ENCODE data around the gene DCANP1.

The DCANP1 gene

DNA sequence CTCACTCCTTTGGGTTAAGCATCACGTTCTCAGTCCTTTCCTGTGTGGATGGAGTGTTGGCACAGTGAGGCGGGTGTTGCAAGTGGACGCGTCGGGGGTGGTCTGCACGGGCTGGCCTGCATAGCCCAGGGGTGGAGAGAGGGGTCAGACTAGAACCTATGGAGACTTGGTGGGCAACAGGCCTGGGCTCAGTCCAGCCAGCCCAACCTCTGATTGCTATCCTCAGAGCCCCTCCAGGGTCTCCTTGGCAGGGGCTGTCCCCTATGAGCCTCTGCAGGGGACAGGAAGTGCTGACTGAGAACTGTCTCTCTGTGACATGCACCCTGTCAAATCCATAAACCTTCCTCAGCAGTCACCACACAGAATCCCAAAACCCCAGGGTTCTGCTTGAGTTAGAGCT is 2.3 kb downstream of the DCANP1 start:
- no peaks in the 10 kb centered on the region for H3K27me3 ChIP-seq (ENCODE audit: low read depth, low read length)
- H4K20me1 ChIP-seq (ENCODE audit: insufficient read depth, low read length): no peaks in the 10 kb centered on the region
- H3K79me2 ChIP-seq (ENCODE audit: low read length): no peaks in the 10 kb centered on the region
- no peaks in the 10 kb centered on the region for H3K4me1 ChIP-seq (ENCODE audit: low read length)
- no peak overlapping the region for H3K4me3 ChIP-seq (ENCODE audit: low read length)
- H3K36me3 ChIP-seq (replicated peaks; ENCODE audit: low read depth, low read length): no peaks in the 10 kb centered on the region
- H3K4me2 ChIP-seq (ENCODE audit: low read length): no peak overlapping the region
- H3K27ac ChIP-seq (ENCODE audit: low read length): no peak overlapping the region
- no peak overlapping the region for H3K9ac ChIP-seq (ENCODE audit: low read length)
- no peak overlapping the region for H2AFZ ChIP-seq (ENCODE audit: low read depth, low read length)
- H3K9me3 ChIP-seq (ENCODE audit: insufficient read depth, low read length): no peaks in the 10 kb centered on the region
- TF ChIP-seq CTCF (IDR thresholded peaks at IDR 0.05; ENCODE audit: low read depth, low read length) (no peak), EZH2phosphoT487 (IDR thresholded peaks at IDR 0.05; ENCODE audit: low read depth) (no peak)

GRCh38 chr5:135444360-135444759 is 2.8 kb downstream of the DCANP1 start:
- no peak overlapping the region for H3K4me3 ChIP-seq (ENCODE audit: low read length)

GRCh38 chr5:135443161-135443960 is 3.8 kb downstream of the DCANP1 start:
- Histone ChIP-seq H3K79me2 (ENCODE audit: low read length) (no peaks in the 10 kb centered on the region), H3K4me3 (ENCODE audit: low read length) (no peak overlapping the region), H3K27ac (ENCODE audit: low read length) (no peak overlapping the region), H3K4me2 (ENCODE audit: low read length) (no peak overlapping the region), H4K20me1 (ENCODE audit: insufficient read depth, low read length) (no peaks in the 10 kb centered on the region), H3K9ac (ENCODE audit: low read length) (no peak overlapping the region), H3K9me3 (ENCODE audit: insufficient read depth, low read length) (no peaks in the 10 kb centered on the region), H2AFZ (ENCODE audit: low read depth, low read length) (no peak overlapping the region), H3K4me1 (ENCODE audit: low read length) (peaks cover 10% of the 10 kb centered on the region), H3K36me3 (replicated peaks; ENCODE audit: low read depth, low read length) (no peaks in the 10 kb centered on the region), H3K27me3 (ENCODE audit: low read depth, low read length) (no peaks in the 10 kb centered on the region)
- TF ChIP-seq EZH2phosphoT487 (IDR thresholded peaks at IDR 0.05; ENCODE audit: low read depth) (no peak), CTCF (IDR thresholded peaks at IDR 0.05; ENCODE audit: low read depth, low read length) (no peak)

More at GRCh38 chr5:135444360-135444759, 2.8 kb downstream of the DCANP1 start:
- Histone ChIP-seq H4K20me1 (ENCODE audit: insufficient read depth, low read length) (no peaks in the 10 kb centered on the region), H3K4me1 (ENCODE audit: low read length) (0 out of 2 replicates have a peak, but pooled peaks cover under 1% of the 10 kb centered on the region), H3K9me3 (ENCODE audit: insufficient read depth, low read length) (no peaks in the 10 kb centered on the region), H3K27ac (ENCODE audit: low read length) (no peak overlapping the region), H3K4me2 (ENCODE audit: low read length) (no peak overlapping the region), H3K9ac (ENCODE audit: low read length) (no peak overlapping the region), H3K27me3 (ENCODE audit: low read depth, low read length) (no peaks in the 10 kb centered on the region), H2AFZ (ENCODE audit: low read depth, low read length) (no peak overlapping the region), H3K79me2 (ENCODE audit: low read length) (no peaks in the 10 kb centered on the region), H3K36me3 (replicated peaks; ENCODE audit: low read depth, low read length) (no peaks in the 10 kb centered on the region)
- TF ChIP-seq CTCF (IDR thresholded peaks at IDR 0.05; ENCODE audit: low read depth, low read length) (no peak), EZH2phosphoT487 (IDR thresholded peaks at IDR 0.05; ENCODE audit: low read depth) (no peak)

DNA sequence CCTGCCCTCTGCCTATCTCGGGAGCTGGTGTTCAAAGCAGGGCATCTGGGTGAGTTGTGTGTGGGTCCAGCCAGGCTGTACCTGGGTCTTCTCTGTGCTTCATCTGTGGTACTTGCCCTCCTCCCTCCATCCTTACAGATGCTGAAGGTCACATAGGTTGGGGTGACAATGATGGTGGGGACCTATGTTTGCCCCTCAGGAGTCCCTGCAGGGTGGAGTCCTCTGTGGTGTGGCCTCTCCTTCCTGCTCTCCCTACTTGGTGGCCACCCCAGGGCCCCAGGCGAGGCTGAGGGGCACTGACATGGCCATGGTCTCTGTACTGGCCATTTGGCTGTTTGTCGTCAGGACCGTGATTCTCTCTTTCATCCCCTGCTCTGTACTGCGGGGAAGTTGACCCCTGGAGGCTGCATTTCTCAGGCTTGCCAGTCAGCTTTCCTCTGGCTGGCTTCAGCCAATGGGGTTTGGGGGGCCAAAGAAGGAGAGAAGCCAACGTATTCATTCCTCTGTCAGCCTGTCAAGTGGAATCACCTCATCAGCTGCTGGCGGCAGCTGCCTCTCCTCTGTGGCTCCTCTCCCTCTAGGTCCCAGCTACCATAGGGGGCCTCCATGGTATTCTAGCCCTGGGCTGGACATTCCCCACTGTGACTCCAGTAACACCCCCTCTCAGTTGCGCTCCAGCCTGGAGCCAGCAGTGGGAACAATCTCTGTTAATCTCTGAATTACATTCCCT is 4.6 kb downstream of the DCANP1 start:
- TF ChIP-seq CTCF (IDR thresholded peaks at IDR 0.05; ENCODE audit: low read depth, low read length) (no peak), EZH2phosphoT487 (IDR thresholded peaks at IDR 0.05; ENCODE audit: low read depth) (no peak)
- Histone ChIP-seq H3K9me3 (ENCODE audit: insufficient read depth, low read length) (no peaks in the 10 kb centered on the region), H2AFZ (ENCODE audit: low read depth, low read length) (no peak overlapping the region), H3K9ac (ENCODE audit: low read length) (no peak overlapping the region), H3K27ac (ENCODE audit: low read length) (no peak overlapping the region), H3K36me3 (replicated peaks; ENCODE audit: low read depth, low read length) (no peaks in the 10 kb centered on the region), H3K4me3 (ENCODE audit: low read length) (no peak overlapping the region), H3K4me2 (ENCODE audit: low read length) (no peak overlapping the region), H3K27me3 (ENCODE audit: low read depth, low read length) (no peaks in the 10 kb centered on the region), H3K4me1 (ENCODE audit: low read length) (peaks cover 18% of the 10 kb centered on the region), H3K79me2 (ENCODE audit: low read length) (no peaks in the 10 kb centered on the region), H4K20me1 (ENCODE audit: insufficient read depth, low read length) (no peaks in the 10 kb centered on the region)
